Mucosa of gallbladder (tissue), 1 donor: ENCODE results near the gene OR6C76. TPM values are rescaled to one million over a fixed set of nuclear protein-coding genes. Genes with fewer than 3 reads are reported as not detected.

Experiments used
- DNase-seq: peaks from one replicate; pipeline ENCODE4 v3.0.0-alpha.2; 2020; ENCODE audit warnings: low spot score
- total RNA-seq: library from RNA; stranded (reverse); gene quantifications from one replicate; pipeline ENCODE4 v1.2.1, GENCODE V29; 2021
- donor health status: DM: no; HTN: no; CAD: no.

The OR6C76 gene
- total RNA-seq, 1 donor from 2014 or later: not detected

- no peak for DNase-seq
Measured at GRCh38 chr12:55469291-55469690, 43.2 kb downstream of the OR6C76 start.

- DNase-seq: no peak
Measured at GRCh38 chr12:55470088-55470829, 44.2 kb downstream of the OR6C76 start, which contains the start of gene OR6C70. TSS of gene OR6C70 (minus strand) at chr12:55470138. CDS start at chr12:55470138, 0 bp downstream.

DNA sequence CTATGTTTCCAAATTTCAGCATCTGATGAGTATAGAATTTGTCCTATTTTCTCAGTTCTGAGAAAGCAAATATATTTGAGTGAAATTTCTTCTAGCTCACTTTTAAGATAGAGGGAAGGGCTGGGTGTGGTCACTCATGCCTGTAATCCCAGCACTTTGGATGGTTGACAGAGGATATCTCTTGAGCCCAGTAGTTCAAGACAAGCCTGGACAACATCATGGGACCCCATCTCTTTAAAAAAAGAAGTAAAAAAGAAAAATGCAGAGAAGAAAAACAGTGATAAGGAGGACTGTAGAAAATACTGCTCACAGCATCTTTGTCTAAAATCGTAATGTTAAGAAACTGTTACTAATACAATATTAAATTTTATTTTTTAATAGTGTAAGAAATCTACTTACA lies 46.2 kb downstream of the OR6C76 start:
- no peak for DNase-seq

Other genes with a start within 250 kb of the OR6C76 start
- gene OR10A7, start 205.2 kb upstream of the OR6C76 start, total RNA-seq: not detected
- not detected for gene OR6C74, start 181.6 kb upstream of the OR6C76 start, total RNA-seq
- not detected for gene OR6C6, start 129.7 kb upstream of the OR6C76 start, total RNA-seq
- not detected for gene OR6C1, start 111.9 kb upstream of the OR6C76 start, total RNA-seq
- not detected for gene OR6C3, start 95.5 kb upstream of the OR6C76 start, total RNA-seq
- gene OR6C75, start 63.3 kb upstream of the OR6C76 start, total RNA-seq: not detected
- gene OR6C65, start 25.7 kb upstream of the OR6C76 start, total RNA-seq: not detected
- not detected for gene OR6C2, start 17.8 kb downstream of the OR6C76 start, total RNA-seq
- gene OR6C70, start 43.9 kb downstream of the OR6C76 start, total RNA-seq: not detected
- gene OR6C68, start 66.1 kb downstream of the OR6C76 start, total RNA-seq: not detected
- not detected for gene OR6C4, start 123.3 kb downstream of the OR6C76 start, total RNA-seq
- not detected for gene OR2AP1, start 146.2 kb downstream of the OR6C76 start, total RNA-seq
- not detected for gene OR10P1, start 210.6 kb downstream of the OR6C76 start, total RNA-seq